Endothelial cell of umbilical vein (primary cell): ENCODE results near the gene UBE3B. TPM values are rescaled to one million over a fixed set of nuclear protein-coding genes. Genes with fewer than 3 reads are reported as not detected.

Experiments
- BruUV-seq: library from RNA; stranded (reverse); fragments of 400-500 nt; replicated peaks from 2 replicates; lab custom pipeline; 2021; lab: Mats Ljungman, UMichigan
- CTCF ChIA-PET: fragments of 300-600, 350-600 bp; sonication (Branson Sonifier 250); formaldehyde crosslinking; loops from one replicate; lab custom pipeline; 2021; ENCODE audit warnings: antibody characterized with exemption, inconsistent platforms; lab: Charles Lee
- POLR2A ChIA-PET: fragments of 300-600, 350-600 bp; sonication (Branson Sonifier 250); formaldehyde crosslinking; loops from one replicate; lab custom pipeline; 2021; ENCODE audit warnings: antibody characterized with exemption, inconsistent platforms; lab: Charles Lee
- DNase-seq: peaks from one replicate; pipeline ENCODE4 v3.0.0-alpha.2; 2011; ENCODE audit warnings: low read depth, low spot score
- FAIRE-seq: peaks from 2 replicates; lab custom pipeline; 2011; peaks lifted over from hg19 to GRCh38; lab: Jason Lieb, UNC
- H2AFZ ChIP-seq: 2 replicates; pipeline ENCODE4 v1.6.0; 2012; ENCODE audit warnings: low read depth, low read length, control low read depth, inconsistent platforms
- H3K27ac ChIP-seq: 2 replicates; pipeline ENCODE4 v1.5.1; 2011; ENCODE audit warnings: low read depth, mild to moderate bottlenecking, control low read depth, low read length, moderate library complexity; ENCODE audit not compliant: insufficient read depth
- H3K27me3 ChIP-seq, 2 experiments: 2 replicates each; pipeline versions ENCODE4 v1.6.0 to v1.6.1; 2011; ENCODE audit warnings: low read length in 2 of 2, mixed read lengths in 1 of 2; ENCODE audit not compliant: control insufficient read depth in 2 of 2, insufficient read depth in 2 of 2
- H3K36me3 ChIP-seq, 2 experiments: 2 replicates in 1 of 2; 3 replicates in 1 of 2; pipeline ENCODE4 v1.5.1; 2011; ENCODE audit warnings: low read length in 2 of 2, mild to moderate bottlenecking in 1 of 2, moderate library complexity in 1 of 2; ENCODE audit not compliant: control insufficient read depth in 2 of 2, insufficient read depth in 2 of 2; ENCODE audit errors: extremely low read depth in 1 of 2
- H3K4me1 ChIP-seq: 3 replicates; pipeline ENCODE4 v1.5.1; 2011; ENCODE audit warnings: mild to moderate bottlenecking, low read length; ENCODE audit not compliant: control insufficient read depth, insufficient read depth; ENCODE audit errors: extremely low read depth
- H3K4me2 ChIP-seq: 2 replicates; pipeline ENCODE4 v1.6.1; 2011; ENCODE audit warnings: low read length, control low read depth, mixed read lengths; ENCODE audit not compliant: insufficient read depth
- H3K4me3 ChIP-seq, 3 experiments: fragments of 200-600 bp in 1 of 3; sonication (generic), shearing (Covaris generic) in 1 of 3; replicated peaks in 1 of 3; 2 replicates each; pipeline ENCODE4 v1.5.1; 2011 to 2016; ENCODE audit warnings: control low read depth in 3 of 3, low read length in 3 of 3, mild to moderate bottlenecking in 2 of 3, inconsistent platforms in 1 of 3, low read depth in 1 of 3, moderate library complexity in 1 of 3; ENCODE audit not compliant: insufficient read depth in 1 of 3
- H3K79me2 ChIP-seq: 2 replicates; pipeline ENCODE4 v1.6.0; 2012; ENCODE audit warnings: low read length, inconsistent platforms; ENCODE audit not compliant: control insufficient read depth, insufficient read depth
- H3K9ac ChIP-seq: replicated peaks from 2 replicates; pipeline ENCODE3; 2011; ENCODE audit warnings: low read length, control low read depth; ENCODE audit not compliant: insufficient read depth; ENCODE audit errors: extremely low read depth
- H3K9me1 ChIP-seq: replicated peaks from 3 replicates; pipeline ENCODE4 v1.6.0; 2011; ENCODE audit warnings: mild to moderate bottlenecking, low read length; ENCODE audit not compliant: control insufficient read depth, insufficient read depth; ENCODE audit errors: extremely low read depth
- H3K9me3 ChIP-seq: replicated peaks from 2 replicates; pipeline ENCODE4 v1.5.1; 2012; ENCODE audit warnings: low read length, inconsistent platforms; ENCODE audit not compliant: control insufficient read depth, insufficient read depth
- H4K20me1 ChIP-seq: replicated peaks from 2 replicates; pipeline ENCODE3; 2011; ENCODE audit warnings: mild to moderate bottlenecking, low read length; ENCODE audit not compliant: control insufficient read depth, insufficient read depth; ENCODE audit errors: extremely low read depth
- CTCF ChIP-seq, 2 donors: IDR thresholded peaks; 1 replicate in 1 of 2; 2 replicates in 1 of 2; pipeline ENCODE4 v1.5.1; 2011; ENCODE audit warnings: low read length in 2 of 2, mild to moderate bottlenecking in 2 of 2, moderate library complexity in 2 of 2, control low read depth in 1 of 2, inconsistent platforms in 1 of 2, low read depth in 1 of 2; ENCODE audit not compliant: insufficient read depth in 1 of 2; ENCODE audit errors: extremely low read depth in 1 of 2
- EZH2 ChIP-seq: IDR thresholded peaks from 2 replicates; pipeline ENCODE4 v1.6.1; 2012; ENCODE audit warnings: borderline replicate concordance, low read depth, mild to moderate bottlenecking, moderate library complexity, low read length, inconsistent platforms; ENCODE audit not compliant: severe bottlenecking
- FOS ChIP-seq: IDR thresholded peaks from 2 replicates; pipeline ENCODE4 v1.6.1; 2011; ENCODE audit warnings: mild to moderate bottlenecking, low read length, moderate library complexity, borderline replicate concordance; ENCODE audit not compliant: insufficient read depth
- GATA2 ChIP-seq: IDR thresholded peaks from 2 replicates; pipeline ENCODE4 v1.7.0; 2011; ENCODE audit warnings: low read depth, mild to moderate bottlenecking, moderate library complexity, mixed read lengths, low read length; ENCODE audit not compliant: insufficient read length, insufficient read depth
- JUN ChIP-seq: IDR thresholded peaks from 2 replicates; pipeline ENCODE4 v1.6.1; 2011; ENCODE audit warnings: borderline replicate concordance, low read depth; ENCODE audit not compliant: insufficient read length, insufficient read depth
- MAX ChIP-seq: IDR thresholded peaks from 2 replicates; pipeline ENCODE4 v1.6.1; 2011; ENCODE audit not compliant: insufficient read depth, insufficient read length
- MYC ChIP-seq: IDR thresholded peaks from one replicate; pipeline ENCODE4 v1.6.1; 2011; ENCODE audit warnings: mild to moderate bottlenecking, low read depth, low read length
- POLR2A ChIP-seq: IDR thresholded peaks from 2 replicates; pipeline ENCODE4 v1.6.1; 2012; ENCODE audit warnings: low read depth, mild to moderate bottlenecking, control low read depth, low read length
- POLR2AphosphoS5 ChIP-seq: IDR thresholded peaks from 2 replicates; pipeline ENCODE4 v1.6.1; 2012; ENCODE audit warnings: low read depth, mild to moderate bottlenecking, control low read depth, low read length, moderate library complexity; ENCODE audit not compliant: insufficient read depth
- dilution Hi-C: fragments of 300-500 bp; cut with MboI; formaldehyde crosslinking; loops from one replicate; pipeline ENCODE4 v1.15.0; 2019; ENCODE audit warnings: low sequenced_read_pairs; ENCODE audit not compliant: extremely low pct_ligation_motif_present
- intact Hi-C: fragments of 100-400 bp; cut with micrococcal nuclease; formaldehyde crosslinking; loops from one replicate; pipeline ENCODE4 v1.10.0; 2022
- polyA plus RNA-seq, 4 experiments: library from polyadenylated mRNA; depleted of rRNA in 3 of 4; stranded (reverse) in 3 of 4; unstranded in 1 of 4; fragments of >200 nt; gene quantifications; 2 replicates each; pipeline versions ENCODE4 v1.2.1 to v1.2.3, GENCODE V29; 2011 to 2012; ENCODE audit warnings: missing spikeins in 1 of 4
- total RNA-seq: library from RNA; stranded (reverse); gene quantifications from 2 replicates; pipeline ENCODE4 v1.2.3, GENCODE V29; 2021

UBE3B gene
- total and polyA plus RNA-seq, 2 donors (not counting 3 experiments of a cell fraction or from before 2014, with no cell fraction given) = 24.9 to 40.8 TPM

GRCh38 chr12:109552971-109553370 is 75.5 kb downstream of the UBE3B start:
- DNase-seq (no peak), FAIRE-seq (no peak)
- H3K27ac ChIP-seq = no peak overlapping the region
- no peaks in the 10 kb centered on the region for H3K4me1 ChIP-seq
- intact Hi-C loops = no loop called here
- TF ChIP-seq EZH2 = no peak
- no peak for TF ChIP-seq GATA2
- TF ChIP-seq POLR2A = no peak
- no peak for TF ChIP-seq MYC
- no peak for TF ChIP-seq FOS
- no peak for TF ChIP-seq MAX
- TF ChIP-seq JUN = no peak
- TF ChIP-seq CTCF (IDR thresholded peaks at IDR 0.05; ENCODE audit: extremely low read depth in 1 of 2, insufficient read depth in 1 of 2, low read depth in 1 of 2, low read length in 2 of 2) = no peak
- no peak for TF ChIP-seq POLR2AphosphoS5
- no peaks in the 10 kb centered on the region for H3K9me1 ChIP-seq
- peaks cover 0 to 2% of the 10 kb centered on the region in 2 experiments for H3K27me3 ChIP-seq
- H3K9ac ChIP-seq = no peak overlapping the region
- H3K9me3 ChIP-seq = no peaks in the 10 kb centered on the region
- H3K4me3 ChIP-seq = no peak overlapping the region
- POLR2A ChIA-PET = no interaction called here
- dilution Hi-C loops = no loop called here
- H2AFZ ChIP-seq = no peak overlapping the region
- H3K79me2 ChIP-seq = no peaks in the 10 kb centered on the region
- H4K20me1 ChIP-seq = no peaks in the 10 kb centered on the region
- no peak overlapping the region for H3K4me2 ChIP-seq
- BruUV-seq = no TSS peak
- H3K36me3 ChIP-seq = no peaks in the 10 kb centered on the region
- CTCF ChIA-PET = interaction anchor here (0.8 to 2.7 kb wide), 4 partner anchors 12 to 222 kb away, joined by 3 to 17 read pairs (median 5); no protein-coding TSS in a partner anchor
